HG03135 (cell line): ENCODE results near the gene EPHB3.

Source experiments
- ATAC-seq: cut with Tn5 transposase; IDR thresholded peaks from one replicate; pipeline ENCODE4 v1.9.1; 2021; ENCODE audit warnings: mild to moderate bottlenecking, moderate library complexity; ENCODE audit not compliant: unreplicated experiment

EPHB3 gene

GRCh38 chr3:184563561-184563925 lies 2.0 kb downstream of the EPHB3 start:
- ATAC-seq, result no peak

DNA sequence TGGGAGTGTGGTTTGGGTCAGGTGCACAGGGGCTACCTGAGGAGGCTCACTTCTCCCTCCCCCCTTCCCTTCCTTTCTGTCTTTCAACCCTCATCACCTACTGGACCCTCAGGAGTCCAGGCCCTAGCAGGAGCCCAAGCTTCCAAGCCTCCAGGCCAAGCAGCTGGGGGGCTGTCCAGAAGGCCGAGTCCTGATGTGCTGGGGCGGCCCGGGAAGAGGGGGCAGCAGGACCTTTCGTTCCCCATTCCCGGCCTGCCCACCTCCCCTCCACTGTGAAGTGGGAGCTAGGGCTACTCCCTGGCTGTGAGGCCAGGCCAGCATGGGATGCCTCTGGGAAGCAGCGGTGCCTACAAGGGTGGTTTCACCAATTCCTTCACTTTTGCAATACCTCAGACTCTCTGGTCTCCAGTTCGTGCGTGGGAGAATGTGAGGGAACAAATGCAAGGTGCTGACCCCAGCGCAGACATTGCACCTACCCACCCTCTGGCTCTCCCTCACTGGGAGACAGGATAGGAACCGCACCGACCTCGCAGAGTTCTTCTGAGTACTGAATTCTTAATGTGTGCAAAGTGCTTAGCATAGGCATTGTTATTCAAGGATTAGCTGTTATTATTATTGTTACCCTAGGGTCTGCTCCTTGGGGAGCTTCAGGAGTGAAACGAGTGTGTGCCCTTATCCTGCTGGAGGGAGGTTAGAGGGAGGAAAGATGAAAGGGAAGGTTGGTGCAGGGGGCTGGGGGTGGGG lies 2.5 kb downstream of the EPHB3 start:
- ATAC-seq, result no peak

DNA sequence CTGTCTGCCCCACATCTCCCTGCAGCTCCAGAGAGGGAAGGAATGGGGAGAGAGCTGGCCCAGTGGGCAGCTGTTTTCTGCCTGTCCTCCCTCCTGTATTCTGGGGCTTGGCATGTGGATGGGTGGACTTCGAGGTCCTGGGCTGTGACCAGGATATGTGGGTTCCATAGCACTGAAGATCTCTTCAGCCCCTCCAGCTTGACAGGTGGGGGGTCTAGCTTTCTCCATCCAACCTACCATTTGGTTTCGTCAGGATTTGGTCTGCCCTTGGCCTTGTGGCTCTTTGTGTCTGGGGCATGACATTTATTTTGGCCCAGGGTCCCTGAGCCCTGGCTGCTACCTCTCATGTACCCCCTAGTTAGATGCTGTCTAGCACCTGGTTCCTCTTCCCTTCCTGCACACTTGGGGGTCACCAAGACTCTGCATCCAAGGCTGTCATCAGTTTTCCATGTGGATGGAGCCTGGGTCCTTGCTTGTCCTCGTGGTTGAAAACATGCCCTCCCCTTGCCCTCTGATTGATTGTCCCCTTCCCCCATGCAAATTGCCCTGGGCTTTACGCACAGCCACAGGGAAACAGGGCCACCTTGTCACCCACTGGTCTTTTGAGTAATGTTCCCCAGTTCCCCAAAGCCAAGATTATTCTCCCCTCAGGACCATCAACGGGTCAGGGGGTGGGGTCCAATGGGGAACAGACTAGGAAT lies 3.2 kb downstream of the EPHB3 start:
- no peak for ATAC-seq

DNA sequence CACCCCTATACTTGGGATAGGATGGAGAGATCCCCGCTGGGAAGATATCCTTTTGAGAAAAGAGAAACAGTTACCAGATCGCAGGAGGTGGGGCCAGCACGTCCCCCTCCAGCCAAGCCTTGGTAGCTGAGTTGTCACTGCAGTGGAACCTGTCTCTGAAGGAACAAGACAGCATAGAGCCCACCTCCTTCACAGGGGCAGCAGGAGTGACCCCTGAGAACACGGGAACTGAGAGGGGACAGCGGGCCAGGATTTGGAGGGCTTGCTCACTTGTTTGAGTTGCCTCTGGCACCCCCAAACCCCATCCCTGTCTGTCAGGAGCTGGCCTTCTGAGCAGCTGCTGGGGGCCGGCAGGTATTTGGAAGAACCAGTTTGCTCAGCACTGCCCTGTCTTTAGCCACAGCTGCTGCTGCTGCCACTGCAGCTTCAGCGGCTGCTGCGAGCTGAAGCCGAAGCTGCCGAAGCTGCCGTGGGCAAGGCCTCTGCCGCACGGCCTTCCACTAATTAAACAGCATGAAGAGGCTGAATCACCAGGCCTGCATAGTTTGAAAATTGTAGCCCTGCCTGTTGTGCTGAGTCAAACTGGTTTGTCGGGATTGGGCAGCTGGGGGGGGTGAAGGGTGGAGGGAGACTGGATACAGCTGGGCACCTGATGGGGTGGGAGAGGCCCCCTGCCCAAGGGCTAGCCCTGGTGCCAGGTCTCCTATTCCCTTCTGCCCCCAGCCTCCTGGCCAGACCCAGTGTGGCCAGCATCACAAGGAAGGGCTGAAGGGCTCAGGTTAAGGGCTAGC lies 4.0 kb downstream of the EPHB3 start:
- no peak for ATAC-seq

GRCh38 chr3:184566441-184567414 lies 5.1 kb downstream of the EPHB3 start:
- ATAC-seq, result no peak

GRCh38 chr3:184567946-184568559 lies 6.5 kb downstream of the EPHB3 start:
- ATAC-seq, result no peak

DNA sequence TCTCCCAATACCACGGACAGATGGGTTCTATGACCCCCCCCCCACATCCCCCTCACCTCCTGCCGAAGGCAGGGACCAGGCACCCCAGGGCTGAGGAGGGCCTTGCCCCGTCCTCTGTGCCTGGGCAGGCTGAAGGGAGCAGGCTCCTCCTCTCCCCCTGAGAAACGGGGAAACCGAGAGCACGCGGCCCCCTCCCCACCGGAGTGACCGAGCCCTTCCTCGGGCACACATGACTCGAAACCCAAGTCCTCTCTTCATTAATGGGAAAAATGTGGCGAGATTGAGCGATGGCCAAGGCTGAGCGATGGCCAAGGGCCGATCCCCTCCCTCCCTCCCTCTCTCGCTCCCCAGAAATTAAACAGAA lies 7.0 kb downstream of the EPHB3 start:
- no peak for ATAC-seq

DNA sequence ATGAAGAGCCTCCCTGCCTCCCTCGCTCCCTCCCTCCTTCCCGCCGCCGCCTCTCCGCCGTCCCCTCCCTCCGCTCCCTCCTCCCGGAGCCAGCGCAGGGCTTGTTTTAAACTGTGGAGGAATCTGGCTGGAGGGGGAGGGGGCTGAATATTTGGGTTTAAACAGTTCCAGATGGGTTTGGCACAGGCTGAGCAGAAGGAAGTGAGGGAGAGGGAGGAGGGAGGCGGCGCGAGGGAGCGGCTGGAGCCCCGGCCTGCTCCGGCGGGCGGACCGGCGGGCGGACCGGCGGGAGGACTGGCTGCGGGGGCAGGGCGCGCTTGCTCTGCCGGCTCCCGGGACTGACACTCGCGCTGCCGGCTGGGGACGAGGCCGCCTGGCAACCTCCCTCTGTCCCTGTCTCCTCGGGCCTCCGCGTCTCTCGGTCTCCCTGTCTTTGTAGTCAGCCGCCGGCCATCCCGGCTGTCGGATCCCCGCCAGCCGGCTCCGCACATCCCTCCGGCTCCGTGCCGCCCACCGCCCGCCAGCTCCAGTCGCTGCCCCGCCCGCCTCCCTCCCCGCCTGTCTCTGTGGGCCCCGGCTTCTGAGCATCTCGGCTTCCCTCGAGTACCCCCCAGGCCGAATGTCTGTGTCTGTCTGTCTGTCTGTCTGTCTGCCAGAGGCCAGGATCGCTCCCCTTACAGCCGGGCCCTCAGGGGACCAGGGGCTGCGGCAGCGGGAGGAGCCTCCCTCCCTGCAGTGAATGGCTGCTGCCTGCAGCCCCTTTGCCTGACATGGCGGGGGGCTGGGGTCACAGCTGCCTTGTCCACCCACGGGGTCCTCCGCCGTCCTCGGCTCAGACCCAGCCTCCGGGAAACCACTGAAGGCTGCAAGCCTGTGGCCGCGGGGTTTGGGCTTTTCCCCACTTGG lies 7.6 kb downstream of the EPHB3 start:
- no peak for ATAC-seq

DNA sequence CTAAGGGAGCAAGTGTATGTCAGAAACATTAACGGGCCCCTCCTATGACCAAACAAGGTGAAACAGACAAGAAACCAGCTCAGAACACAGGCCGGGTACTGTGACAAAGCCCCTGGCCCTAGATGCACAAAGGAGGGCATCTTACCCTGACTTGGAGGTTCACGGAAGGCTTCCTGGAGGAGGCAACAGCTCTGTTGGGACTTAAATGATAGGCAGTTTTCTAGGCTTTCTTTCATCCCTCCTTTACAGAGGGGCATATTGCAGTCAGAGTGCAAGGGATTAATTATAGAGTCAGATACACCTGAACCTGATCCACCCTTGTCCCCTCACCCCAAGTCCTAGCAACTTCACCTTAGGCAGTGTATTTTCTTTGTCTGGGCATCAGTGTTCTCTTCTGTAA lies 8.4 kb downstream of the EPHB3 start:
- ATAC-seq, result no peak

- ATAC-seq, result no peak
Observed at GRCh38 chr3:184570489-184570888, 8.9 kb downstream of the EPHB3 start.

GRCh38 chr3:184571750-184572377 lies 10.3 kb downstream of the EPHB3 start:
- no peak for ATAC-seq

DNA sequence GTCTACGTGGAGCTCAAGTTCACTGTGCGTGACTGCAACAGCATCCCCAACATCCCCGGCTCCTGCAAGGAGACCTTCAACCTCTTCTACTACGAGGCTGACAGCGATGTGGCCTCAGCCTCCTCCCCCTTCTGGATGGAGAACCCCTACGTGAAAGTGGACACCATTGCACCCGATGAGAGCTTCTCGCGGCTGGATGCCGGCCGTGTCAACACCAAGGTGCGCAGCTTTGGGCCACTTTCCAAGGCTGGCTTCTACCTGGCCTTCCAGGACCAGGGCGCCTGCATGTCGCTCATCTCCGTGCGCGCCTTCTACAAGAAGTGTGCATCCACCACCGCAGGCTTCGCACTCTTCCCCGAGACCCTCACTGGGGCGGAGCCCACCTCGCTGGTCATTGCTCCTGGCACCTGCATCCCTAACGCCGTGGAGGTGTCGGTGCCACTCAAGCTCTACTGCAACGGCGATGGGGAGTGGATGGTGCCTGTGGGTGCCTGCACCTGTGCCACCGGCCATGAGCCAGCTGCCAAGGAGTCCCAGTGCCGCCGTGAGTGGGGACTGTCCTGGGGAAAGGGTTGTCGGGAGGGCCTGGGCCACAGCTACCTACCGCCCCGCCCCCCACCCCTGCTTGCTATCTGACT lies 11.2 kb downstream of the EPHB3 start:
- no peak for ATAC-seq

- ATAC-seq, result no peak
Observed at GRCh38 chr3:184574515-184575417, 13.2 kb downstream of the EPHB3 start.

DNA sequence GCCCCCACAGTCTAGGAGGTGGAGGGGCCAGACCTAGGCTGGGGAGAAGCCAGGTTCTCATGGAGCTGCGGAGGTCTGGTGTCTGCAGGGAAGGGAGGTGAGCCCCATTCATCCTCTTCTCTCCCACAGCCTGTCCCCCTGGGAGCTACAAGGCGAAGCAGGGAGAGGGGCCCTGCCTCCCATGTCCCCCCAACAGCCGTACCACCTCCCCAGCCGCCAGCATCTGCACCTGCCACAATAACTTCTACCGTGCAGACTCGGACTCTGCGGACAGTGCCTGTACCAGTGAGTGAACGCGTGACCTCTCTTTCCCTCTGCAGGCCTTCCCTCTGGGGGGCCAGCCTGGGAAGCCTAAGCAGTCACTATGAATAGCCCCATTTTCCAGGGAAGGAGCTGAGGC lies 14.1 kb downstream of the EPHB3 start:
- no peak for ATAC-seq

DNA sequence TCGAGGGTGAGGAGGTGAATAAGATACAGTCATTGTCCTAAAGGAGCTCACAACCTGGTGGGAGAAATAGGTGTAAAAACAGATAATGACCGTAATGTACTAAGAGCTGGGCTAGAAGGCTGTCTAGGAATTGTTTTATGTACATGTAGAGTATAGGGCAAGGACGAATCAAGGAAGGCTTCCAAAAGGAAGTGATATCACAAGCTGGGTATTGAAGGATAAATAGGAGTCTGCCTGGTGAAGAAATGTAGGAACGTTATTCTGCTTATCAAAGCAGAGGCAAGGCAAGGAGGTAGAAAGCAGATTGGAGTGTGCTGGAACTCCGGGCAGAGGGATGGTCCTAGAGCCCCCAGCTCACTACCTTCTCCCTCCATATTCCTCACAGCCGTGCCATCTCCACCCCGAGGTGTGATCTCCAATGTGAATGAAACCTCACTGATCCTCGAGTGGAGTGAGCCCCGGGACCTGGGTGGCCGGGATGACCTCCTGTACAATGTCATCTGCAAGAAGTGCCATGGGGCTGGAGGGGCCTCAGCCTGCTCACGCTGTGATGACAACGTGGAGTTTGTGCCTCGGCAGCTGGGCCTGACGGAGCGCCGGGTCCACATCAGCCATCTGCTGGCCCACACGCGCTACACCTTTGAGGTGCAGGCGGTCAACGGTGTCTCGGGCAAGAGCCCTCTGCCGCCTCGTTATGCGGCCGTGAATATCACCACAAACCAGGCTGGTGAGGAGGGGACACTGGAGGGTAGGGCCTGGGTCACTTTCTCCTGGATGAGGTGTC lies 15.1 kb downstream of the EPHB3 start:
- ATAC-seq, result no peak

GRCh38 chr3:184577546-184577945 lies 16.0 kb downstream of the EPHB3 start:
- ATAC-seq, result no peak

DNA sequence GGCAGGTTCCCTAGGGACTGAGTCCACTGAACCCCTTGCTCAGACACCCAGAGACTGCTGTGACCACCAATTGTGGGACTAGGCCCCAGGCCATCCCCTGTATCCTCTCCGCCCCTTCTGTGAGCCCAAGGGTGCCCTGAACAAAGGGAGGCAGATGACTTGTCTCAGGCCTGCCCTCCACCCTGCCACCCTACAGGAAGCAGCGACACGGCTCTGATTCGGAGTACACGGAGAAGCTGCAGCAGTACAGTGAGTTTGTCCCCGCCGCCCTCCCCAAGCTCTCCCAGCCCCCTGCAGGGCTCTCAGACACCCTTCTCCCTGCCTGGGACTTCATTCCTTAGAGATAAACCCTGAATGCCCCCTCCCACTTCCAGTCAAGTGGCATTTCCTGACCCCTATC lies 16.6 kb downstream of the EPHB3 start:
- no peak for ATAC-seq
